Psoas muscle (tissue), 8 donors: ENCODE results near the gene HMGCS1. TPM values are rescaled to one million over a fixed set of nuclear protein-coding genes. Genes with fewer than 3 reads are reported as not detected.

Experiments used
- ATAC-seq, 4 donors: fragments of 200-7000 bp; cut with Tn5 transposase; one replicate each; pipeline ENCODE4 v1.9.1; 2020; ENCODE audit warnings: moderate library complexity in 3 of 4, mild to moderate bottlenecking in 2 of 4
- DNase-seq, 2 donors: peaks; one replicate each; pipeline ENCODE4 v3.0.0-alpha.2; 2020
- H3K27ac ChIP-seq: fragments of 200-600 bp; one replicate; pipeline ENCODE4 v1.8.0; 2022
- H3K27me3 ChIP-seq, 3 donors: fragments of 200-600 bp in 1 of 3; one replicate each; pipeline versions ENCODE4 v1.6.1 to v1.8.0; 2013 to 2022; ENCODE audit warnings: low read length in 2 of 3, mild to moderate bottlenecking in 2 of 3, moderate library complexity in 1 of 3; ENCODE audit not compliant: insufficient read depth in 3 of 3
- H3K36me3 ChIP-seq, 2 donors: fragments of 200-600 bp in 1 of 2; one replicate each; pipeline versions ENCODE4 v1.6.1 to v1.8.0; 2013 to 2022; ENCODE audit warnings: low read depth in 1 of 2, mild to moderate bottlenecking in 1 of 2, moderate library complexity in 1 of 2; ENCODE audit not compliant: insufficient read depth in 1 of 2
- H3K4me1 ChIP-seq: fragments of 200-600 bp; one replicate; pipeline ENCODE4 v1.8.0; 2022
- H3K4me3 ChIP-seq: fragments of 200-600 bp; one replicate; pipeline ENCODE4 v1.8.0; 2022; ENCODE audit warnings: mild to moderate bottlenecking
- H3K9me3 ChIP-seq: fragments of 200-600 bp; one replicate; pipeline ENCODE4 v1.8.0; 2022
- WGBS, 3 donors: extraction: QIAGEN DNeasy Blood & Tissue Kit; methylation state at CpG; one replicate each; pipeline versions ENCODE4 v1.1.6 to v1.1.7; 2013; 5-methylcytosine and 5-hydroxymethylcytosine counted together
- intact Hi-C, 2 donors: fragments of 100-400 bp; cut with DNase I; formaldehyde crosslinking; loops; one replicate each; pipeline versions ENCODE4 v1.11.0 to v1.14.2; 2022
- polyA plus RNA-seq, 3 donors: library from polyadenylated mRNA; stranded (reverse); fragments of 200-250 nt; gene quantifications; one replicate each; pipeline ENCODE4 v1.2.3, GENCODE V29; 2013
- total RNA-seq, 4 donors: library from RNA; stranded (reverse); fragmentation: NEBNext Ultra II Directional in 2 of 4; extraction: Animal tissue kit (Norgen Biotek cat#: 25700) in 2 of 4; gene quantifications; one replicate each; pipeline versions ENCODE4 v1.2.1 to v1.2.4, GENCODE V29; 2021 to 2023
- TF ChIP-seq, protein P1 (sequence below): fragments of 200-600 bp; IDR thresholded peaks from one replicate; pipeline ENCODE4 v1.8.0; 2022; ENCODE audit warnings: antibody characterized with exemption
- donor health status: healthy with polysubstance abuse.
- donor health status: DM: no; HTN: no; CAD: no; lungs with moderate emphysema.
- donor health status: Bipolar disorder and iron deficiency.
- donor health status: healthy.
- donor health status: DM: yes; HTN: yes; CAD: no.
- donor health status: DM: no; HTN: no; CAD: no.
- donor health status: DM: no; HTN: no; CAD: no.
- donor health status: DM: yes; HTN: yes; CAD: no.

The HMGCS1 gene
- total and polyA plus RNA-seq, 7 donors = 7.6 to 22.6 (median 14.7) TPM

DNA sequence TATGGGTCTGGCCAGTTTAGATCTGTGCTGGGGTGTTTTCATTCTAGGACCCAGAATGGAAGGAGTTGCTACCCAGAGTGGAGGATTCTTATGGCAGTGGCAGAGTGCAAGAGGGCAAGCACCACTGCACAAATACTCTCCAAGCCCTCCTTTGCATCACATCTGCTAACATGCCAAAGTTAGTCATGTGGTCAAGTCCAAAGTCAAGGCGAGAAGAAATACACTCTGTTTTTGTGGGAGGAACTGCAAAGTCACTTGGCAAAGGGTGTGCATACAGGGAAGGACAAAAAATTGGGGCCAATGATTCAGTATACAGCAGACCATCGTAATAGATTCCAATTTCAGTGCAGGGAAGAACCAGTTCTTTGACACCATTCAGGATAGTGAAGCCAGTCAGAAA is 43.9 kb upstream of the HMGCS1 start:
- ATAC-seq (no peak), DNase-seq (no peak)
- TF ChIP-seq, protein P1, sequence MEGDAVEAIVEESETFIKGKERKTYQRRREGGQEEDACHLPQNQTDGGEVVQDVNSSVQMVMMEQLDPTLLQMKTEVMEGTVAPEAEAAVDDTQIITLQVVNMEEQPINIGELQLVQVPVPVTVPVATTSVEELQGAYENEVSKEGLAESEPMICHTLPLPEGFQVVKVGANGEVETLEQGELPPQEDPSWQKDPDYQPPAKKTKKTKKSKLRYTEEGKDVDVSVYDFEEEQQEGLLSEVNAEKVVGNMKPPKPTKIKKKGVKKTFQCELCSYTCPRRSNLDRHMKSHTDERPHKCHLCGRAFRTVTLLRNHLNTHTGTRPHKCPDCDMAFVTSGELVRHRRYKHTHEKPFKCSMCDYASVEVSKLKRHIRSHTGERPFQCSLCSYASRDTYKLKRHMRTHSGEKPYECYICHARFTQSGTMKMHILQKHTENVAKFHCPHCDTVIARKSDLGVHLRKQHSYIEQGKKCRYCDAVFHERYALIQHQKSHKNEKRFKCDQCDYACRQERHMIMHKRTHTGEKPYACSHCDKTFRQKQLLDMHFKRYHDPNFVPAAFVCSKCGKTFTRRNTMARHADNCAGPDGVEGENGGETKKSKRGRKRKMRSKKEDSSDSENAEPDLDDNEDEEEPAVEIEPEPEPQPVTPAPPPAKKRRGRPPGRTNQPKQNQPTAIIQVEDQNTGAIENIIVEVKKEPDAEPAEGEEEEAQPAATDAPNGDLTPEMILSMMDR = no peak
- Histone ChIP-seq H3K27me3 (no peaks in the 10 kb centered on the region), H3K4me3 (no peak overlapping the region), H3K9me3 (no peaks in the 10 kb centered on the region), H3K4me1 (no peaks in the 10 kb centered on the region), H3K27ac (no peak overlapping the region), H3K36me3 (no peaks in the 10 kb centered on the region)
- 57 to 68% (median 66%) methylated on average over 2 of the region's 2 CpGs for WGBS, 3 donors
- intact Hi-C loops = no loop called here

DNA sequence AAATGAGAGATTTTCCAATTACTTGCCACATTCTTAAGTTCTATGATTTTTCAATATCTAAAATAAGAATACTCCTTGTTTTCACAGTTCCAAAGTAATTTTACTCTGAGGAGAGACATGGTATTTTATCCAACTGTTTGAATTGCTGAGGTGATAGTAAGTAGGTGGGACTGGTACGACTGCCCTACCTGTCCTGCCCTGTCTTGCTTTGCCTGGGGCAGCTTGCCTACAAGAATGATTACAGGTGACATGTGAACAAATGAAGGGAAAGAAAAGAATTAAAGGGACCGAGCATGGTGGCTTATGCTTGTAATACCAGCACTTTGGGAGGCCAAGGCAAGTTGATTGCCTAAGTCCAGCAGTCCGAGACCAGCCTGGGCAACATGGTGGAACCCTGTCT is 41.6 kb upstream of the HMGCS1 start:
- ATAC-seq (no peak), DNase-seq (no peak)
- 84 to 91% (median 91%) methylated on average over 3 of the region's 3 CpGs for WGBS, 3 donors
- Histone ChIP-seq H3K27me3 (no peaks in the 10 kb centered on the region), H3K4me3 (no peak overlapping the region), H3K27ac (no peak overlapping the region), H3K36me3 (no peaks in the 10 kb centered on the region), H3K9me3 (no peaks in the 10 kb centered on the region), H3K4me1 (no peaks in the 10 kb centered on the region)
- TF ChIP-seq, protein P1 = no peak
- intact Hi-C loops = no loop called here

DNA sequence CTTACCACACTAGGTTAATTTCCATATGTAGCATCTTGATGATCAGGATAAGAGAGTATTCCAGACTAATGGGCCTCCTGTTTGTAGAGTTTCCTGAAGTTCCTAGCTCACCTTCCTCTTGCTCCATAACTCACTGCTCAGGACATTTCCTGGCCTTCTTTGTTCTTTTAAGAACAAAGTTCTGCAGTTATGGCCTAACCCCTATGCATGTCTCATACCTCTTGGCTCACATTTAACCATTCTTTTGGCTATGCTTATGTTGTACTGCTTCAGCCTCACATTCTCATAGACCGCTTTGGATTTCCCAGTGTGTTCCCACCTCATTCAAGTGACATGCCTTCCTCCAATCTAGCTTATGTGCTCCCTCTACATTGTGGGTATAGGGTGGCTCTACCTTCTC is 40.5 kb upstream of the HMGCS1 start:
- intact Hi-C loops = no loop called here

DNA sequence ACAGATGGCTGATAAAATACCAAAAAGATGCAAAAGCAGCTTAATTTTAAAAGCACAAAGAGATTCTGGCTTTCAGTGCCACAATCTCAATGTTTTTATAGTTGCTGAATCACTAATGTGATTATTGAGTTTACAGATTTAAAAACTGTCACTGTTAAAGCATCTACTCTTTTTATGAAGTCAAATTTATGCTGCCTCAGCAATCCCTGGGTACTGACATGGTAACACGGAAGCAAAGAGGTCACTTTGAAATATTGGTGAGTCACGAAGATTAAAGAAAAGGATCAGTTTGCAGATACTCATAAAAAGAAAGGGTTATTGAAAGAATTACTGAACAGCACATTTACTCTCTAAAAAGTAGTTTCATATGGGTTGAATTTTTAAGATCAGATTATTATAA is 39.7 kb upstream of the HMGCS1 start:
- Histone ChIP-seq H3K27ac (no peak overlapping the region), H3K4me1 (no peaks in the 10 kb centered on the region), H3K4me3 (no peak overlapping the region), H3K36me3 (no peaks in the 10 kb centered on the region), H3K27me3 (peaks cover 0 to 4% (median 0%) of the 10 kb centered on the region in 3 donors), H3K9me3 (no peaks in the 10 kb centered on the region)
- TF ChIP-seq, protein P1 = no peak
- DNase-seq = no peak
- intact Hi-C loops = no loop called here
- 20 to 38% (median 32%) methylated on average over 2 of the region's 2 CpGs for WGBS, 3 donors
- no peak for ATAC-seq

More for the DNA sequence above, 40.5 kb upstream of the HMGCS1 start:
- DNase-seq = no peak
- no peaks in the 10 kb centered on the region for H3K4me1 ChIP-seq
- no peaks in the 10 kb centered on the region for H3K9me3 ChIP-seq
- TF ChIP-seq, protein P1 = no peak
- H3K4me3 ChIP-seq = no peak overlapping the region
- no peak overlapping the region for H3K27ac ChIP-seq
- 82 to 93% (median 90%) methylated on average over 1 of the region's 1 CpG for WGBS, 3 donors
- ATAC-seq = no peak
- no peaks in the 10 kb centered on the region for H3K36me3 ChIP-seq
- peaks cover 0 to 4% (median 0%) of the 10 kb centered on the region in 3 donors for H3K27me3 ChIP-seq

DNA sequence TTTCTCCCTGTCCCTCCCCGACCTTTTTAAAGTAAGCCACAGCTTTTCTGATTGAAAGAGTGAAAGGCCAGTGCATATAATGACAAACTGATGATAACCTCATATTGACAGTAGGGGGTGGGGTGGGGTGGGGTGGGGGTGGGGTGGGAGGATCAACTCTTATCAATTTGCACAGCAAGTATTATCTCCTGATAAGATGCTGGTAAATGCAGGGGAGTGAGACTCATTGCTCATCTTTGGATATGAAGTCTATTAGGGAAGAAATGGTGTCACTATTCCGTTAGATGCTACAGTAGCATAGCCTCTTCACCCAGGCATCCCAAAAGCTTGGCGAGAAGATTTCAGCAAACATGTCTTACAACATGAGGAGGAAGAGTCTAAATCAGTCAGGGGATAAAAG is 38.9 kb upstream of the HMGCS1 start:
- no peaks in the 10 kb centered on the region for H3K36me3 ChIP-seq
- H3K27ac ChIP-seq = no peak overlapping the region
- TF ChIP-seq, protein P1 = no peak
- H3K4me1 ChIP-seq = no peaks in the 10 kb centered on the region
- no peak for DNase-seq
- ATAC-seq = no peak
- intact Hi-C loops = no loop called here
- 80 to 83% (median 82%) methylated on average over 3 of the region's 3 CpGs for WGBS, 3 donors
- no peaks in the 10 kb centered on the region for H3K9me3 ChIP-seq
- H3K4me3 ChIP-seq = no peak overlapping the region
- H3K27me3 ChIP-seq = peaks cover 0 to 4% (median 0%) of the 10 kb centered on the region in 3 donors
